Endothelial cell of umbilical vein (primary cell): ENCODE data around the gene CDYL. TPM values are rescaled to one million over a fixed set of nuclear protein-coding genes. Genes with fewer than 3 reads are reported as not detected.

Experiments used
- BruUV-seq: library from RNA; stranded (reverse); fragments of 400-500 nt; replicated peaks from 2 replicates; lab custom pipeline; 2021; lab: Mats Ljungman, UMichigan
- CTCF ChIA-PET: fragments of 300-600, 350-600 bp; sonication (Branson Sonifier 250); formaldehyde crosslinking; loops from one replicate; lab custom pipeline; 2021; ENCODE audit warnings: antibody characterized with exemption, inconsistent platforms; lab: Charles Lee
- POLR2A ChIA-PET: fragments of 300-600, 350-600 bp; sonication (Branson Sonifier 250); formaldehyde crosslinking; loops from one replicate; lab custom pipeline; 2021; ENCODE audit warnings: antibody characterized with exemption, inconsistent platforms; lab: Charles Lee
- DNase-seq: peaks from one replicate; pipeline ENCODE4 v3.0.0-alpha.2; 2011; ENCODE audit warnings: low read depth, low spot score
- FAIRE-seq: peaks from 2 replicates; lab custom pipeline; 2011; peaks lifted over from hg19 to GRCh38; lab: Jason Lieb, UNC
- H2AFZ ChIP-seq: 2 replicates; pipeline ENCODE4 v1.6.0; 2012; ENCODE audit warnings: low read depth, low read length, control low read depth, inconsistent platforms
- H3K27ac ChIP-seq: 2 replicates; pipeline ENCODE4 v1.5.1; 2011; ENCODE audit warnings: low read depth, mild to moderate bottlenecking, control low read depth, low read length, moderate library complexity; ENCODE audit not compliant: insufficient read depth
- H3K27me3 ChIP-seq, 2 experiments: 2 replicates each; pipeline versions ENCODE4 v1.6.0 to v1.6.1; 2011; ENCODE audit warnings: low read length in 2 of 2, mixed read lengths in 1 of 2; ENCODE audit not compliant: control insufficient read depth in 2 of 2, insufficient read depth in 2 of 2
- H3K36me3 ChIP-seq, 2 experiments: 2 replicates in 1 of 2; 3 replicates in 1 of 2; pipeline ENCODE4 v1.5.1; 2011; ENCODE audit warnings: low read length in 2 of 2, mild to moderate bottlenecking in 1 of 2, moderate library complexity in 1 of 2; ENCODE audit not compliant: control insufficient read depth in 2 of 2, insufficient read depth in 2 of 2; ENCODE audit errors: extremely low read depth in 1 of 2
- H3K4me1 ChIP-seq: 3 replicates; pipeline ENCODE4 v1.5.1; 2011; ENCODE audit warnings: mild to moderate bottlenecking, low read length; ENCODE audit not compliant: control insufficient read depth, insufficient read depth; ENCODE audit errors: extremely low read depth
- H3K4me2 ChIP-seq: 2 replicates; pipeline ENCODE4 v1.6.1; 2011; ENCODE audit warnings: low read length, control low read depth, mixed read lengths; ENCODE audit not compliant: insufficient read depth
- H3K4me3 ChIP-seq, 3 experiments: fragments of 200-600 bp in 1 of 3; sonication (generic), shearing (Covaris generic) in 1 of 3; replicated peaks in 1 of 3; 2 replicates each; pipeline ENCODE4 v1.5.1; 2011 to 2016; ENCODE audit warnings: control low read depth in 3 of 3, low read length in 3 of 3, mild to moderate bottlenecking in 2 of 3, inconsistent platforms in 1 of 3, low read depth in 1 of 3, moderate library complexity in 1 of 3; ENCODE audit not compliant: insufficient read depth in 1 of 3
- H3K79me2 ChIP-seq: 2 replicates; pipeline ENCODE4 v1.6.0; 2012; ENCODE audit warnings: low read length, inconsistent platforms; ENCODE audit not compliant: control insufficient read depth, insufficient read depth
- H3K9ac ChIP-seq: replicated peaks from 2 replicates; pipeline ENCODE3; 2011; ENCODE audit warnings: low read length, control low read depth; ENCODE audit not compliant: insufficient read depth; ENCODE audit errors: extremely low read depth
- H3K9me1 ChIP-seq: replicated peaks from 3 replicates; pipeline ENCODE4 v1.6.0; 2011; ENCODE audit warnings: mild to moderate bottlenecking, low read length; ENCODE audit not compliant: control insufficient read depth, insufficient read depth; ENCODE audit errors: extremely low read depth
- H3K9me3 ChIP-seq: replicated peaks from 2 replicates; pipeline ENCODE4 v1.5.1; 2012; ENCODE audit warnings: low read length, inconsistent platforms; ENCODE audit not compliant: control insufficient read depth, insufficient read depth
- H4K20me1 ChIP-seq: replicated peaks from 2 replicates; pipeline ENCODE3; 2011; ENCODE audit warnings: mild to moderate bottlenecking, low read length; ENCODE audit not compliant: control insufficient read depth, insufficient read depth; ENCODE audit errors: extremely low read depth
- EZH2 ChIP-seq: IDR thresholded peaks from 2 replicates; pipeline ENCODE4 v1.6.1; 2012; ENCODE audit warnings: borderline replicate concordance, low read depth, mild to moderate bottlenecking, moderate library complexity, low read length, inconsistent platforms; ENCODE audit not compliant: severe bottlenecking
- FOS ChIP-seq: IDR thresholded peaks from 2 replicates; pipeline ENCODE4 v1.6.1; 2011; ENCODE audit warnings: mild to moderate bottlenecking, low read length, moderate library complexity, borderline replicate concordance; ENCODE audit not compliant: insufficient read depth
- GATA2 ChIP-seq: IDR thresholded peaks from 2 replicates; pipeline ENCODE4 v1.7.0; 2011; ENCODE audit warnings: low read depth, mild to moderate bottlenecking, moderate library complexity, mixed read lengths, low read length; ENCODE audit not compliant: insufficient read length, insufficient read depth
- JUN ChIP-seq: IDR thresholded peaks from 2 replicates; pipeline ENCODE4 v1.6.1; 2011; ENCODE audit warnings: borderline replicate concordance, low read depth; ENCODE audit not compliant: insufficient read length, insufficient read depth
- MYC ChIP-seq: IDR thresholded peaks from one replicate; pipeline ENCODE4 v1.6.1; 2011; ENCODE audit warnings: mild to moderate bottlenecking, low read depth, low read length
- POLR2A ChIP-seq: IDR thresholded peaks from 2 replicates; pipeline ENCODE4 v1.6.1; 2012; ENCODE audit warnings: low read depth, mild to moderate bottlenecking, control low read depth, low read length
- POLR2AphosphoS5 ChIP-seq: IDR thresholded peaks from 2 replicates; pipeline ENCODE4 v1.6.1; 2012; ENCODE audit warnings: low read depth, mild to moderate bottlenecking, control low read depth, low read length, moderate library complexity; ENCODE audit not compliant: insufficient read depth
- dilution Hi-C: fragments of 300-500 bp; cut with MboI; formaldehyde crosslinking; loops from one replicate; pipeline ENCODE4 v1.15.0; 2019; ENCODE audit warnings: low sequenced_read_pairs; ENCODE audit not compliant: extremely low pct_ligation_motif_present
- intact Hi-C: fragments of 100-400 bp; cut with micrococcal nuclease; formaldehyde crosslinking; loops from one replicate; pipeline ENCODE4 v1.10.0; 2022
- polyA plus RNA-seq, 4 experiments: library from polyadenylated mRNA; depleted of rRNA in 3 of 4; stranded (reverse) in 3 of 4; unstranded in 1 of 4; fragments of >200 nt; gene quantifications; 2 replicates each; pipeline versions ENCODE4 v1.2.1 to v1.2.3, GENCODE V29; 2011 to 2012; ENCODE audit warnings: missing spikeins in 1 of 4
- total RNA-seq: library from RNA; stranded (reverse); gene quantifications from 2 replicates; pipeline ENCODE4 v1.2.3, GENCODE V29; 2021
- TF ChIP-seq, protein P1 (sequence below), 2 donors: IDR thresholded peaks; 1 replicate in 1 of 2; 2 replicates in 1 of 2; pipeline ENCODE4 v1.5.1; 2011; ENCODE audit warnings: low read length in 2 of 2, mild to moderate bottlenecking in 2 of 2, moderate library complexity in 2 of 2, control low read depth in 1 of 2, inconsistent platforms in 1 of 2, low read depth in 1 of 2; ENCODE audit not compliant: insufficient read depth in 1 of 2; ENCODE audit errors: extremely low read depth in 1 of 2
- TF ChIP-seq, protein P2 (sequence below): IDR thresholded peaks from 2 replicates; pipeline ENCODE4 v1.6.1; 2011; ENCODE audit not compliant: insufficient read depth, insufficient read length

CDYL gene
- total and polyA plus RNA-seq, 2 donors (not counting 3 experiments of a cell fraction or from before 2014, with no cell fraction given), result 10.2 to 35.6 TPM

DNA sequence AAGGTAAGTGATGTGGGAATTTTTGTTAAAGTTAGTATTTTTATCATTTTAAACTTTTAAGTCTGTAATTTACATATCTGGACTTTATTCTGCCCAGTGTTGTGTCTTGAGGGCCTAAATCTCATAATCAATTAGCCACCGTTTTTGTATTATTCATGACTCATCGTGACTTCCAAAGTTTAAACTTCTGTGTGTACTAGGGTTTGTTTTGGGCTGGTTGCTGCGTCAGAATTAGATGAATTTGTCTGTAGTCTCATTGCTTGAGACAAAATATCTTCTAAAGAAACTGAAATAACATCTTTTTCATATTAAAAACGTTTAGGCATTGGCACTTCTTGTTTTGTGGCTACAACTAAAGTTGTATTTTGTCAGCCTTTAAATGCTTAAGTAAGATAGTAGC lies 41.3 kb downstream of the CDYL start:
- no peak for FAIRE-seq
- no peak for DNase-seq
- peaks cover 75% of the 10 kb centered on the region for H3K79me2 ChIP-seq
- H3K4me3 ChIP-seq, result no peak overlapping the region
- CTCF ChIA-PET, result interaction anchor here (1.5 kb wide), 1 partner anchor 9 kb away, joined by 3 read pairs; no protein-coding TSS in a partner anchor
- no peaks in the 10 kb centered on the region for H3K27me3 ChIP-seq
- BruUV-seq, result no TSS peak
- H3K9ac ChIP-seq, result no peak overlapping the region
- H3K9me1 ChIP-seq, result no peaks in the 10 kb centered on the region
- no peak overlapping the region for H3K27ac ChIP-seq
- H3K4me2 ChIP-seq, result no peak overlapping the region
- H3K9me3 ChIP-seq, result no peaks in the 10 kb centered on the region
- TF ChIP-seq POLR2A (no peak), MYC (no peak), EZH2 (no peak), JUN (no peak), POLR2AphosphoS5 (no peak), GATA2 (no peak), FOS (no peak)
- TF ChIP-seq, protein P1, sequence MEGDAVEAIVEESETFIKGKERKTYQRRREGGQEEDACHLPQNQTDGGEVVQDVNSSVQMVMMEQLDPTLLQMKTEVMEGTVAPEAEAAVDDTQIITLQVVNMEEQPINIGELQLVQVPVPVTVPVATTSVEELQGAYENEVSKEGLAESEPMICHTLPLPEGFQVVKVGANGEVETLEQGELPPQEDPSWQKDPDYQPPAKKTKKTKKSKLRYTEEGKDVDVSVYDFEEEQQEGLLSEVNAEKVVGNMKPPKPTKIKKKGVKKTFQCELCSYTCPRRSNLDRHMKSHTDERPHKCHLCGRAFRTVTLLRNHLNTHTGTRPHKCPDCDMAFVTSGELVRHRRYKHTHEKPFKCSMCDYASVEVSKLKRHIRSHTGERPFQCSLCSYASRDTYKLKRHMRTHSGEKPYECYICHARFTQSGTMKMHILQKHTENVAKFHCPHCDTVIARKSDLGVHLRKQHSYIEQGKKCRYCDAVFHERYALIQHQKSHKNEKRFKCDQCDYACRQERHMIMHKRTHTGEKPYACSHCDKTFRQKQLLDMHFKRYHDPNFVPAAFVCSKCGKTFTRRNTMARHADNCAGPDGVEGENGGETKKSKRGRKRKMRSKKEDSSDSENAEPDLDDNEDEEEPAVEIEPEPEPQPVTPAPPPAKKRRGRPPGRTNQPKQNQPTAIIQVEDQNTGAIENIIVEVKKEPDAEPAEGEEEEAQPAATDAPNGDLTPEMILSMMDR (IDR thresholded peaks at IDR 0.05; ENCODE audit: extremely low read depth in 1 of 2, insufficient read depth in 1 of 2, low read depth in 1 of 2, low read length in 2 of 2), result no peak
- TF ChIP-seq, protein P2, sequence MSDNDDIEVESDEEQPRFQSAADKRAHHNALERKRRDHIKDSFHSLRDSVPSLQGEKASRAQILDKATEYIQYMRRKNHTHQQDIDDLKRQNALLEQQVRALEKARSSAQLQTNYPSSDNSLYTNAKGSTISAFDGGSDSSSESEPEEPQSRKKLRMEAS, result no peak
- no peaks in the 10 kb centered on the region for H4K20me1 ChIP-seq
- POLR2A ChIA-PET, result no interaction called here
- no peaks in the 10 kb centered on the region for H3K36me3 ChIP-seq
- dilution Hi-C loops, result no loop called here
- H2AFZ ChIP-seq, result no peak overlapping the region
- H3K4me1 ChIP-seq, result peaks cover 7% of the 10 kb centered on the region
- intact Hi-C loops, result no loop called here
